BJ (cell line): ENCODE measurements around the gene PTPRE. TPM values are rescaled to one million over a fixed set of nuclear protein-coding genes. Genes with fewer than 3 reads are reported as not detected.

Source experiments
- CTCF ChIA-PET: fragments of 350-600 bp; formaldehyde crosslinking; extraction: SDS; loops from one replicate; lab custom pipeline; 2021; ENCODE audit warnings: antibody characterized with exemption, inconsistent platforms; lab: Yijun Ruan, JAX
- POLR2A ChIA-PET: fragments of 300-600 bp; sonication (Branson Sonifier 250); formaldehyde crosslinking; extraction: SDS; loops from one replicate; lab custom pipeline; 2021; ENCODE audit warnings: antibody characterized with exemption; lab: Charles Lee
- DNase-seq: peaks from one replicate; pipeline ENCODE4 v3.0.0-alpha.2; 2011; ENCODE audit warnings: low read depth
- H3K27me3 ChIP-seq: 2 replicates; pipeline ENCODE4 v1.6.0; 2011; ENCODE audit warnings: low read length; ENCODE audit not compliant: control insufficient read depth, insufficient read depth
- H3K36me3 ChIP-seq: 2 replicates; pipeline ENCODE4 v1.5.1; 2011; ENCODE audit warnings: low read length; ENCODE audit not compliant: control insufficient read depth, insufficient read depth
- H3K4me3 ChIP-seq: 2 replicates; pipeline ENCODE4 v1.5.1; 2011; ENCODE audit warnings: low read depth, mild to moderate bottlenecking, control low read depth, low read length
- polyA plus RNA-seq: library from polyadenylated mRNA; depleted of rRNA; stranded (reverse); fragments of >200 nt; gene quantifications from 2 replicates; pipeline ENCODE4 v1.2.3, GENCODE V29; 2011
- TF ChIP-seq, protein P1 (sequence below): IDR thresholded peaks from 2 replicates; pipeline ENCODE4 v1.5.1; 2011; ENCODE audit warnings: low read depth, mild to moderate bottlenecking, control low read depth, inconsistent platforms, low read length, moderate library complexity; ENCODE audit not compliant: insufficient read depth

The PTPRE gene
- polyA plus RNA-seq, 1 experiment: 0.09 TPM

GRCh38 chr10:128086003-128086863 lies 179.3 kb downstream of the PTPRE start:
- H3K4me3 ChIP-seq: no peak overlapping the region

DNA sequence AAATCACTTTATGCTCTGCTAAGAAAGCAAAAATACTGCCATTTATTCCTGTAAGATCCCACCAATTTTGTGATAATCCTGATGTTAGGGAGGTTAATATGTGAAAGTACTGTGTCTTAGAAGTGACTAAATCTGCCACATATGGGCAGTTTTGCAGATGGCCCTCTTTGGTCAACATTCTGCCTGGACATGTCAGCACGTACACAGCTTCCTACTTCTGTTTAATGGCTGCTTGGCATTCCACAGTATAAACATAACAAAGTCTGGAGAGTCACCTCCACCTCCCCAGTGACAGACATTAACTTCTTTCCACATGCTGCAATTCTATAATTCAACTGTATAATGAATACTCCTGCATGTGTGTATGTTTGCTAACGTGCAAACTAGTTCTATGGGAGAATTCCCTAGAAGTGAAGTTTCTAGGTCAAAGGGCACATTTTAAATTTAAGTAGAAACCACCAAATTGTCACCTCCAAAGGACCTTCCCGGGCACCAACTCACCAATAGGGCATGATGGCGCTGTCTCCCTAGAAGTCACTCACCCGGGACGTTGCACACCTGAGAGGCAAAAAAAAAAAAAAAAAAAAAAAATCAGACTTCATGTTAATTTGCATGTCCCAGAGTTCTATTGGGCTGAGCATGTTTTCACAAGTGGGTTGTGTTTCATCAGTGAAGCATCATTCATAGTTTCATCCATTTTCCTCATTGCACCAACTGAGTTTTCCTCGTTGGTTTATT lies 180.4 kb downstream of the PTPRE start:
- Histone ChIP-seq H3K4me3 (no peak overlapping the region), H3K27me3 (peaks cover 1% of the 10 kb centered on the region), H3K36me3 (no peaks in the 10 kb centered on the region)
- DNase-seq: no peak
- CTCF ChIA-PET: interaction anchor here (0.7 to 1.3 kb wide), 2 partner anchors 9 to 18 kb away, joined by 3 to 6 read pairs; no protein-coding TSS in a partner anchor
- TF ChIP-seq, protein P1, sequence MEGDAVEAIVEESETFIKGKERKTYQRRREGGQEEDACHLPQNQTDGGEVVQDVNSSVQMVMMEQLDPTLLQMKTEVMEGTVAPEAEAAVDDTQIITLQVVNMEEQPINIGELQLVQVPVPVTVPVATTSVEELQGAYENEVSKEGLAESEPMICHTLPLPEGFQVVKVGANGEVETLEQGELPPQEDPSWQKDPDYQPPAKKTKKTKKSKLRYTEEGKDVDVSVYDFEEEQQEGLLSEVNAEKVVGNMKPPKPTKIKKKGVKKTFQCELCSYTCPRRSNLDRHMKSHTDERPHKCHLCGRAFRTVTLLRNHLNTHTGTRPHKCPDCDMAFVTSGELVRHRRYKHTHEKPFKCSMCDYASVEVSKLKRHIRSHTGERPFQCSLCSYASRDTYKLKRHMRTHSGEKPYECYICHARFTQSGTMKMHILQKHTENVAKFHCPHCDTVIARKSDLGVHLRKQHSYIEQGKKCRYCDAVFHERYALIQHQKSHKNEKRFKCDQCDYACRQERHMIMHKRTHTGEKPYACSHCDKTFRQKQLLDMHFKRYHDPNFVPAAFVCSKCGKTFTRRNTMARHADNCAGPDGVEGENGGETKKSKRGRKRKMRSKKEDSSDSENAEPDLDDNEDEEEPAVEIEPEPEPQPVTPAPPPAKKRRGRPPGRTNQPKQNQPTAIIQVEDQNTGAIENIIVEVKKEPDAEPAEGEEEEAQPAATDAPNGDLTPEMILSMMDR: no peak
- POLR2A ChIA-PET: no interaction called here

More at GRCh38 chr10:128086003-128086863, 179.3 kb downstream of the PTPRE start:
- POLR2A ChIA-PET: no interaction called here
- no peak for DNase-seq
- CTCF ChIA-PET: interaction anchor here (1.0 to 1.3 kb wide), 3 partner anchors 13 to 64 kb away, joined by 3 to 6 read pairs (median 4); no protein-coding TSS in a partner anchor
- H3K36me3 ChIP-seq: no peaks in the 10 kb centered on the region
- TF ChIP-seq, protein P1: no peak
- peaks cover 2% of the 10 kb centered on the region for H3K27me3 ChIP-seq

DNA sequence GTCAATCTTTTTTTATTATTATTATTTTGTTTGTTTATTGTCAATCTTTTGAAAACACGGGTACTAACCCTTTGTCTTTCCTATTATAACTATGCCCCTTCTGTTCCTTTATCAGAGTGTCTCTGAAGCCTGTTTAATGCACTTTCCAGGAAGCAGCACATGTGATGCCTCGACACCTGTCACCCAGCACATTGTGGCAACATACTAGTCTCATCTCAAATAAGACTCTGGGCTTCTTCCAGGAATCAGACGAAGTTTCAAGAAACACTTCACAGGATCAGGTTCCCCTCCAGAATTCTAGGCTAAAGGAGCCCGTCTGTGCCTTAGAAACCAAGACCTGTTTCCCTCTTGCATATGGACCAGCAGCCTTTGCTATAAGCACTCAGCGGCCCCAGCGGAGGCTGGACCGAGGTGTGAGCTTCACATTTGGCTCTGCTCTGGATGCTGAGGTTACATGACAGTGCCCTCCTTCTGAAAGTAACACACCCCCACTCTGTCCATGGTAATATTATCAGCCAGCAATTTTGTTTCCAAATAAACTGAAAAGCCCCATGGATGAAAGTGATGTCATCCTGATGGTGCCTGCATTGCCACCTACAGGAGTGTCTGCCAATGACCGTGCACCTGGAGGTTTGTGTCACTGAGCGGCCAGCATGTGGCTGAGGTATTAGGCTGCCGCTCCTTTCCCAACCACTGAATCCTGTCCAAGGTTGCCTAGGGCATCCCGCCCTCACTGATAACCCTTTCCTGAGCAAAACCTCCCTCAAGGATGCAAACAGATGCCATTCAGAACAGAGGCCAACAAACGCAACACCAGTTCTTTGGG lies 181.2 kb downstream of the PTPRE start:
- peaks cover 1% of the 10 kb centered on the region for H3K27me3 ChIP-seq
- TF ChIP-seq, protein P1: peak; percentile 7; the same call in 1 of the 2 replicates
- ChIA-PET CTCF (interaction anchor here (0.7 to 1.3 kb wide), 3 partner anchors 10 to 62 kb away, joined by 3 to 4 read pairs (median 3); no protein-coding TSS in a partner anchor), POLR2A (no interaction called here)
- DNase-seq: no peak
- no peaks in the 10 kb centered on the region for H3K36me3 ChIP-seq
- H3K4me3 ChIP-seq: no peak overlapping the region

DNA sequence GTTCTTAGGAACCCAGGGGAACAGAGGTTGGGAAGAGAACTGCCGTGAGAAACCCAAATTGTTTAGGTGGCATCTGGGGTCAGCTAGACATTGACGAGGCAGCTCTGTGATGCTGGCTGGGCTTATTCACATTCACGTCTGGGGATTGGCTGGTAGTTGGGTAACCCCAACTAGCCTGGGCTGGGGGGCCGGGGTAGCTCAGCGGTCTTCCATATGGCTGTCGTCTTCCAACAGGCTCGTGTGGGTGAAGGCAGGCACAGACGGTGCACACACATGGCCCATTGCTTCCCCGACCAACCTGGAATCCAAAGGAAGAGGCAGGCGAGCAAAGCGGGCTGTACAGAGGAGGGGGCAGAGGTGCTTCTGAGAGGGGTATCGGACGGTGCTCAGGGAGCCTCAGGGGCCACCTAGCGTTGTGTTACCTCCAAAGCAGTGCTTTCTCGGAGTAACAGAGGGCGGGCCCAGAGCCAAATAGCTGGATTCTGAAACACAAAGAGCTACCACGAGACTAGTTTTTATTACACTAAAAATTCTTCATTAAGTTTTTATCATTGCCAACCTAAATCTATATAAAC lies 184.8 kb downstream of the PTPRE start:
- Histone ChIP-seq H3K36me3 (no peaks in the 10 kb centered on the region), H3K4me3 (no peak overlapping the region), H3K27me3 (no peaks in the 10 kb centered on the region; the same call in none of the 2 replicates)
- ChIA-PET CTCF (interaction anchor here (0.7 to 1.4 kb wide), 5 partner anchors 12 to 59 kb away, joined by 3 to 6 read pairs (median 3); no protein-coding TSS in a partner anchor), POLR2A (no interaction called here)
- TF ChIP-seq, protein P1: no peak
- no peak for DNase-seq
